Activated naive CD4-positive, alpha-beta T cell treated with anti-CD3 and anti-CD28 coated beads for 36 hours (primary cell): ENCODE results near the gene NAT9. TPM values are rescaled to one million over a fixed set of nuclear protein-coding genes. Genes with fewer than 3 reads are reported as not detected.

Experiments
- CTCF ChIA-PET: fragments of 350-600 bp; sonication (Branson Sonifier 250); formaldehyde crosslinking; loops from one replicate; lab custom pipeline; 2021; ENCODE audit warnings: antibody characterized with exemption; lab: Charles Lee
- DNase-seq: peaks from one replicate; pipeline ENCODE4 v3.0.0-alpha.2; 2020
- H3K27ac Mint-ChIP-seq: one replicate; pipeline ENCODE4 v1.8.0; 2021; ENCODE audit warnings: mild to moderate bottlenecking, mixed read lengths
- H3K27me3 Mint-ChIP-seq: one replicate; pipeline ENCODE4 v1.8.0; 2021; ENCODE audit warnings: low read depth, mixed read lengths
- H3K36me3 Mint-ChIP-seq: one replicate; pipeline ENCODE4 v1.8.0; 2021; ENCODE audit warnings: low read depth, mixed read lengths
- H3K4me1 Mint-ChIP-seq: one replicate; pipeline ENCODE4 v1.8.0; 2021; ENCODE audit warnings: low read depth, mixed read lengths
- H3K4me3 Mint-ChIP-seq: one replicate; pipeline ENCODE4 v1.8.0; 2021; ENCODE audit warnings: mild to moderate bottlenecking, moderate library complexity, mixed read lengths
- H3K9me3 Mint-ChIP-seq: one replicate; pipeline ENCODE4 v1.8.0; 2021; ENCODE audit warnings: mixed read lengths
- intact Hi-C: fragments of 100-400 bp; cut with micrococcal nuclease; formaldehyde crosslinking; loops from one replicate; pipeline ENCODE4 v1.15.1; 2023
- total RNA-seq, 2 experiments: library from RNA; stranded (reverse); gene quantifications; one replicate each; pipeline ENCODE4 v1.2.3, GENCODE V29; 2021

The NAT9 gene
- total RNA-seq, 2 experiments from 2014 or later = 42.1 to 43.9 TPM

GRCh38 chr17:74738051-74738996 lies 37.8 kb downstream of the NAT9 start:
- Mint-ChIP-seq H3K9me3 (no peaks in the 10 kb centered on the region), H3K36me3 (no peaks in the 10 kb centered on the region), H3K27me3 (no peaks in the 10 kb centered on the region), H3K4me1 (peaks cover 58% of the 10 kb centered on the region), H3K27ac (peak overlapping the region; percentile 77), H3K4me3 (peak overlapping the region; percentile 75)
- peak; percentile 92 for DNase-seq
- CTCF ChIA-PET = interaction anchor here (0.7 to 5.1 kb wide), 31 partner anchors 8 to 246 kb away, joined by 3 to 102 read pairs (median 5); partner anchors contain the start of genes CD300E and NAT9
- intact Hi-C loops = loop anchor here (1.0 to 5.0 kb wide), 3 partner anchors 66 to 171 kb away; partner anchors contain the start of gene CD300H

GRCh38 chr17:74737299-74738050 lies 38.7 kb downstream of the NAT9 start:
- DNase-seq = peak; percentile 61
- Mint-ChIP-seq H3K36me3 (no peaks in the 10 kb centered on the region), H3K4me1 (peaks cover 50% of the 10 kb centered on the region), H3K4me3 (peak overlapping the region; percentile 75), H3K27me3 (no peaks in the 10 kb centered on the region), H3K27ac (peak overlapping the region; percentile 5), H3K9me3 (no peaks in the 10 kb centered on the region)
- intact Hi-C loops = loop anchor here (1.0 to 5.0 kb wide), 3 partner anchors 65 to 170 kb away; partner anchors contain the start of gene CD300H
- CTCF ChIA-PET = interaction anchor here (0.6 to 5.1 kb wide), 34 partner anchors 9 to 246 kb away, joined by 3 to 102 read pairs (median 4); partner anchors contain the start of genes FDXR and NAT9

DNA sequence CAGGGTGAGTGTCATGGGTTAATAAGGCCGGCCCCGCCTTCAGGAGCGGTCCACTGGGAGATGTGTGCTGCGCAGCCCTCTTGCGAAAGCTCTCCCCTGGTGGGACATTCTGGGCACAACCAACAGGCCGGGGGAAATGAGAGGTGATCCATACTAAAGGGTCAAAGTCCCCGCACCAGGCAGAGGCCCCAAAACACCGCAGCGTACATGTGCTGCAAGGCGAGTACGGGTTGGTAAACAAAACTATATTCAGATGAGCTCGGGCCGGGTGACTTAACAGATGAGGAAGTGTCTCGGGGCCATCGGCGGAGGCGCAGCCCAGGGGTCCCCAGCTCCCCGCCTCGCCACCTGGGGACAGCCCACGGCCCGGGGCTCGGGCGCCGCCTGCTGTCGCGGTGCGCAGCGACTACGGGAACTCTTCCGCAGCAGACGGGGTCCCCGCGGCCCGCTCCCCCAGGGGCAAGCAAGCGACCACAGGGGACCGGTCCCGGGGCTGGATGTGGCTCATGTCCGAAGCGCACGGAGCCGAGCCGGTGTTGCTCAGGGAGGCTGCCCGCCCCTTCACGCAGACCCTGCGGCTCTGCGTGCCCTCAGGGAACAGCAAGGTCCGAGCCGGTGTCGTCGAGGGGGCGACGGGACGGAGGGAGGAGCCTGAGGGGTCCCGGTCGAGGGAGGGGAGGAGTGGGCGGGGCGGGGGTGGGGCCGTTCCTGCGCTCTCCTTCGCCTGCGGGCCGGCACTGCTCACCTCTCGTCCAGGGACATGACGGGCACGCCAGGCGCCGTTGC lies 39.4 kb downstream of the NAT9 start, which contains the start of gene RAB37:
Gene RAB37, plus strand, starts transcription at position 744 of the 786 bp plus-strand sequence. Its CDS starts 17 bp downstream, at position 761.
- Mint-ChIP-seq H3K27ac (peak within 1 kb of the TSS; percentile 77), H3K4me1 (peaks cover 42% of the 10 kb centered on the region), H3K4me3 (peak within 1 kb of the TSS; percentile 75), H3K9me3 (no peaks in the 10 kb centered on the region), H3K36me3 (no peaks in the 10 kb centered on the region), H3K27me3 (no peaks in the 10 kb centered on the region)
- CTCF ChIA-PET = interaction anchor here (0.6 to 5.1 kb wide), 40 partner anchors 10 to 368 kb away, joined by 3 to 102 read pairs (median 4); partner anchors contain the start of genes FDXR and NAT9
- no peak for DNase-seq
- intact Hi-C loops = loop anchor here (5.0 kb wide), 2 partner anchors 64 to 169 kb away; partner anchors contain the start of gene CD300H

DNA sequence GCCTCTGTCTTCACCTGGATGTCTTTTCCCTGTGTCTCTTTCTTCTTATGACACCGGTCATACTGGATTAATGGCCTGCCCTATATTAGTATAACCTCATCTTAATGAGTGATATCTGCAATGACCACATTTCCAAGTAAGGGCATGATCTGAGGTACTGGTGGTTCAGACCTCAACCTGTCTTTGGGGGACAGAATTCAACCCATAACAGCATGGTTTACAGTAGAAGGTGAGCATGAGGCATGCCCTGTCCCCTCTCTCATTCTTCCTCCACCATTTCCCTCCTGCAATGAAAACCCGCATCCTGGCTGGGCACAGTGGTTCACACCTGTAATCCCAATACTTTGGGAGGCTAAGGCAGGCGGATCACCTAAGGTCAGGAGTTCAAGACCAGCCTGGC lies 41.9 kb downstream of the NAT9 start:
- H3K4me3 Mint-ChIP-seq = no peak overlapping the region
- DNase-seq = no peak
- H3K27ac Mint-ChIP-seq = no peak overlapping the region
- no peaks in the 10 kb centered on the region for H3K36me3 Mint-ChIP-seq
- no peaks in the 10 kb centered on the region for H3K27me3 Mint-ChIP-seq
- peaks cover 25% of the 10 kb centered on the region for H3K4me1 Mint-ChIP-seq
- CTCF ChIA-PET = interaction anchor here (0.6 to 1.3 kb wide), 2 partner anchors 77 to 236 kb away, joined by 4 to 6 read pairs; no protein-coding TSS in a partner anchor
- intact Hi-C loops = no loop called here
- no peaks in the 10 kb centered on the region for H3K9me3 Mint-ChIP-seq

DNA sequence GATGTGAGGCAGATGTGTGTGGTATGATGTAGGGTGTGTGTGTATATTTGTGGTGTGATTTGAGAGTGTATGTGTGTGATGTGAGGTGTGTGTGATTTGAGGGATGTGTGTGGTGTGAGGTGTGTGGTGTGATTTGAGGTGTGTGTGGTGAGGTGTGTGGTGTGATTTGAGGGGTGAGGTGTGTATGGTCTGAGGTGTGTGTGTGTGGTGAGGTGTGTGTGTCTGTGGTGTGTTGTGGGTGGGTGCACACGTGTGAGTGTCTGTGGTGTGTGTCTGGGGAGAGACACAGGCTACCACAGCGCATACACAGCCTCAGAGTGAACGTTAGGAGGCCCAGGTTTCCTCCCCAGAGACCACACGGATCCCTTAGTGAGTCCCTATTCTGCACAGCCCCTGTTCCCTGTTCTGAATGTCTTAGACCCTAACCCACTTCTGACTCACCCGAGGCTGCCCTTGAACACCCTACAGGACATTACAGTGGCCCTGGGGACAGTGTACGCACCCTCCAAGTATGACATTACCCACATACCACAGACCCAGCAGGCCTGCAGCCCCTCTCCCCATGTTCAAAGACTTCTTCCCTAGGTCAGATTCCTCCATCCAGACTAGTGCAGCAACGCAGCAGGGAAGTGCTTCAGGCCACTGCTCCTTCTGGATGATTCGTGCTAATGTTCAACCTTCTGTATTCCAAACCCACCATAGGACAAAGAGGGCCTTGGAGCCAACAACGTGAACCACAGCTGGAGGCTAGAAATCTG lies 42.6 kb downstream of the NAT9 start:
- Mint-ChIP-seq H3K27me3 (no peaks in the 10 kb centered on the region), H3K36me3 (no peaks in the 10 kb centered on the region), H3K4me1 (peaks cover 18% of the 10 kb centered on the region), H3K27ac (no peak overlapping the region), H3K9me3 (no peaks in the 10 kb centered on the region), H3K4me3 (no peak overlapping the region)
- no peak for DNase-seq
- intact Hi-C loops = no loop called here
- CTCF ChIA-PET = interaction anchor here (1.3 kb wide), 1 partner anchor 76 kb away, joined by 4 read pairs; no protein-coding TSS in a partner anchor

GRCh38 chr17:74732042-74732867 lies 43.9 kb downstream of the NAT9 start:
- DNase-seq = no peak
- H3K4me3 Mint-ChIP-seq = no peak overlapping the region
- CTCF ChIA-PET = interaction anchor here (0.5 kb wide), 1 partner anchor 57 kb away, joined by 3 read pairs; no protein-coding TSS in a partner anchor
- no peak overlapping the region for H3K27ac Mint-ChIP-seq
- H3K4me1 Mint-ChIP-seq = peaks cover 8% of the 10 kb centered on the region
- intact Hi-C loops = no loop called here
- no peaks in the 10 kb centered on the region for H3K36me3 Mint-ChIP-seq
- H3K27me3 Mint-ChIP-seq = no peaks in the 10 kb centered on the region
- H3K9me3 Mint-ChIP-seq = no peaks in the 10 kb centered on the region

DNA sequence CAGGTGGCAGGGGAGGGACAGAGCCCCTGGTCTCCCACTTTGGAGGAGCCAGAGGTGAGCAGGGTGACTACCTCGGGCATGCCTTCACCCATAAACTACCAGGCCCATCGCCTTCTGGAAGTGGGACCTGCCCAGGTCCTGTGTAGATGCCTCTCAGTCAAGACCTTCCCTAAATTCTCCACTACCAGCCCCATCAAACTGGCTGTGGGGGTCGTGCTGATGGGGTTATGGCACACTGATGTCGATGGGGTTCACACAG lies 44.9 kb downstream of the NAT9 start:
- Mint-ChIP-seq H3K27ac (no peak overlapping the region), H3K27me3 (no peaks in the 10 kb centered on the region), H3K4me3 (no peak overlapping the region), H3K4me1 (peaks cover 5% of the 10 kb centered on the region), H3K9me3 (no peaks in the 10 kb centered on the region), H3K36me3 (no peaks in the 10 kb centered on the region)
- CTCF ChIA-PET = no interaction called here
- no peak for DNase-seq
- intact Hi-C loops = no loop called here

GRCh38 chr17:74730491-74731346 lies 45.4 kb downstream of the NAT9 start:
- no peaks in the 10 kb centered on the region for H3K27me3 Mint-ChIP-seq
- no peak overlapping the region for H3K4me3 Mint-ChIP-seq
- CTCF ChIA-PET = no interaction called here
- intact Hi-C loops = no loop called here
- H3K27ac Mint-ChIP-seq = no peak overlapping the region
- DNase-seq = peak; percentile 25
- H3K9me3 Mint-ChIP-seq = no peaks in the 10 kb centered on the region
- peaks cover 3% of the 10 kb centered on the region for H3K4me1 Mint-ChIP-seq
- no peaks in the 10 kb centered on the region for H3K36me3 Mint-ChIP-seq

- no peak for DNase-seq
- no peak overlapping the region for H3K27ac Mint-ChIP-seq
- H3K9me3 Mint-ChIP-seq = no peaks in the 10 kb centered on the region
- no peaks in the 10 kb centered on the region for H3K27me3 Mint-ChIP-seq
- no peaks in the 10 kb centered on the region for H3K36me3 Mint-ChIP-seq
- CTCF ChIA-PET = no interaction called here
- H3K4me3 Mint-ChIP-seq = no peak overlapping the region
- intact Hi-C loops = no loop called here
- H3K4me1 Mint-ChIP-seq = peaks cover 3% of the 10 kb centered on the region
These were observed 46.3 kb downstream of the NAT9 start for GRCh38 chr17:74729866-74730265.

DNA sequence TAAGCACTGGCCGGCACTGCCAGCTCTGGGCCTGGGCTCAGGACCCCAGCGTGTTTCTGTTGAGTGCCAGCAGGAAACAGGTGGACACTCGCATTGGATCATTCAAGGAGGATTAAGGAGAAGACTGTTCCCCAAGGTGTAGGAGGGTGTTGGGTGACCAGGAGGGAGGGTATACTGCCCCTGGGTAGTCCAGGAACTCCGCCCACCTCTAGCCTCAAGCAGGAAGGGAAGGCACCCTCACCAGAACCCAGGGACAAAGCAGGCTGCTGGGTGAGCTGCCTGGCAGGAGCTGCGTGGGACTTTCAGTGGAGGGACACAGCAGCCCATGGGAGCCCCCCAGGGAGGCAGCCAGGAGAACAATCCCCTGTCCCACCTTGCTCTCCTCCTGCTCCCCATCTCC lies 46.8 kb downstream of the NAT9 start:
- Mint-ChIP-seq H3K9me3 (no peaks in the 10 kb centered on the region), H3K36me3 (no peaks in the 10 kb centered on the region), H3K27me3 (no peaks in the 10 kb centered on the region), H3K4me1 (peaks cover 3% of the 10 kb centered on the region), H3K27ac (no peak overlapping the region), H3K4me3 (no peak overlapping the region)
- CTCF ChIA-PET = no interaction called here
- DNase-seq = no peak
- intact Hi-C loops = no loop called here
